Lower leg skin (tissue), 3 donors: ENCODE measurements around the gene FAM228B.

Experiments used
- CTCF ChIP-seq, 3 donors: fragments of 450-650 bp; IDR thresholded peaks; one replicate each; pipeline ENCODE4 v1.5.1; 2016; ENCODE audit warnings: antibody characterized with exemption in 3 of 3, mild to moderate bottlenecking in 3 of 3, moderate library complexity in 2 of 3
- POLR2A ChIP-seq, 2 donors: fragments of 450-650 bp; IDR thresholded peaks; one replicate each; pipeline ENCODE4 v1.6.1; 2016 to 2017; ENCODE audit warnings: antibody characterized with exemption in 2 of 2, mild to moderate bottlenecking in 1 of 2, moderate library complexity in 1 of 2

- no peak for TF ChIP-seq CTCF (IDR thresholded peaks at IDR 0.05)
- no peak for TF ChIP-seq POLR2A (IDR thresholded peaks at IDR 0.05)
Observed at GRCh38 chr2:24174851-24175277, 51.6 kb downstream of the FAM228B start, which contains the start of gene FAM228A.
